Ascending aorta (tissue), 2 donors: Measurements from ENCODE around the gene ZNF627. TPM values are rescaled to one million over a fixed set of nuclear protein-coding genes. Genes with fewer than 3 reads are reported as not detected.

Experiments used
- DNase-seq, 2 donors: peaks; one replicate each; pipeline ENCODE4 v3.0.0-alpha.2; 2019; ENCODE audit warnings: low spot score in 2 of 2
- H3K27ac ChIP-seq, 2 donors: fragments of 200-600 bp; sonication (generic); one replicate each; pipeline ENCODE4 v1.5.1; 2016 to 2017; ENCODE audit warnings: mild to moderate bottlenecking in 1 of 2
- H3K27me3 ChIP-seq: fragments of 200-600 bp; sonication (generic); one replicate; pipeline ENCODE4 v1.5.1; 2017
- H3K36me3 ChIP-seq, 2 donors: fragments of 200-600 bp; sonication (generic); one replicate each; pipeline ENCODE4 v1.5.1; 2016
- H3K4me1 ChIP-seq, 2 donors: fragments of 200-600 bp; sonication (generic); one replicate each; pipeline ENCODE4 v1.5.1; 2016 to 2017; ENCODE audit warnings: mild to moderate bottlenecking in 1 of 2
- H3K4me3 ChIP-seq, 2 donors: fragments of 200-600 bp; sonication (generic); one replicate each; pipeline ENCODE4 v1.5.1; 2016 to 2017; ENCODE audit warnings: mild to moderate bottlenecking in 1 of 2
- H3K9me3 ChIP-seq, 2 donors: fragments of 200-600 bp; sonication (generic); one replicate each; pipeline ENCODE4 v1.5.1; 2016
- CTCF ChIP-seq, 3 experiments: fragments of 200-600 bp in 2 of 3; fragments of 450-650 bp in 1 of 3; sonication (generic) in 2 of 3; IDR thresholded peaks; one replicate each; pipeline ENCODE4 v1.5.1; 2016 to 2019; ENCODE audit warnings: antibody characterized with exemption in 3 of 3, mild to moderate bottlenecking in 1 of 3, moderate library complexity in 1 of 3
- intact Hi-C: fragments of 100-400 bp; cut with DNase I; formaldehyde crosslinking; loops from one replicate; pipeline ENCODE4 v1.15.1; 2023
- total RNA-seq: library from RNA; depleted of rRNA; stranded (reverse); fragments of >200 nt; gene quantifications from one replicate; pipeline ENCODE4 v1.1.0, GENCODE V29; 2016

The ZNF627 gene
- total RNA-seq, 1 donor from 2014 or later, result 7.6 TPM

- intact Hi-C loops, result no loop called here
- peaks cover 0 to 3% of the 10 kb centered on the region in 2 donors for H3K4me1 ChIP-seq
Observed at GRCh38 chr19:11580116-11580515, 17.2 kb upstream of the ZNF627 start.

GRCh38 chr19:11581740-11582139 is 15.5 kb upstream of the ZNF627 start:
- no peak for TF ChIP-seq CTCF (IDR thresholded peaks at IDR 0.05)
- Histone ChIP-seq H3K27me3 (peaks cover 7% of the 10 kb centered on the region), H3K4me1 (peaks cover 0 to 3% of the 10 kb centered on the region in 2 donors), H3K27ac (no peak overlapping the region), H3K4me3 (no peak overlapping the region), H3K36me3 (no peaks in the 10 kb centered on the region), H3K9me3 (no peaks in the 10 kb centered on the region)
- intact Hi-C loops, result no loop called here
- no peak for DNase-seq

More at GRCh38 chr19:11580116-11580515, 17.2 kb upstream of the ZNF627 start:
- no peak for TF ChIP-seq CTCF (IDR thresholded peaks at IDR 0.05)
- no peak overlapping the region for H3K27ac ChIP-seq
- DNase-seq, result no peak
- H3K27me3 ChIP-seq, result peaks cover 7% of the 10 kb centered on the region
- H3K36me3 ChIP-seq, result no peaks in the 10 kb centered on the region
- no peaks in the 10 kb centered on the region for H3K9me3 ChIP-seq
- no peak overlapping the region for H3K4me3 ChIP-seq

GRCh38 chr19:11586331-11586730 is 11.0 kb upstream of the ZNF627 start:
- no peak for TF ChIP-seq CTCF (IDR thresholded peaks at IDR 0.05)
- Histone ChIP-seq H3K27ac (no peak overlapping the region), H3K4me3 (no peak overlapping the region), H3K9me3 (no peaks in the 10 kb centered on the region), H3K27me3 (no peaks in the 10 kb centered on the region), H3K4me1 (peaks cover 0 to 2% of the 10 kb centered on the region in 2 donors), H3K36me3 (no peaks in the 10 kb centered on the region)
- intact Hi-C loops, result loop anchor here (5.0 kb wide), 1 partner anchor 294 kb away; no protein-coding TSS in a partner anchor
- DNase-seq, result no peak

GRCh38 chr19:11587302-11587974 is 9.8 kb upstream of the ZNF627 start:
- H3K36me3 ChIP-seq, result no peaks in the 10 kb centered on the region
- intact Hi-C loops, result loop anchor here (1.0 to 5.0 kb wide), 2 partner anchors 91 to 295 kb away; no protein-coding TSS in a partner anchor
- H3K4me1 ChIP-seq, result peaks cover 0 to 2% of the 10 kb centered on the region in 2 donors
- no peak overlapping the region for H3K27ac ChIP-seq
- TF ChIP-seq CTCF (IDR thresholded peaks at IDR 0.05), result peak; percentile 88 to 91 (median 89)
- H3K27me3 ChIP-seq, result no peaks in the 10 kb centered on the region
- no peaks in the 10 kb centered on the region for H3K9me3 ChIP-seq
- peak in 1 of 2 donors; percentile 82 for DNase-seq
- H3K4me3 ChIP-seq, result no peak overlapping the region

- Histone ChIP-seq H3K27ac (no peak overlapping the region), H3K36me3 (no peaks in the 10 kb centered on the region), H3K4me3 (no peak overlapping the region), H3K27me3 (no peaks in the 10 kb centered on the region), H3K9me3 (no peaks in the 10 kb centered on the region), H3K4me1 (peaks cover 0 to 2% of the 10 kb centered on the region in 2 donors)
- no peak for TF ChIP-seq CTCF (IDR thresholded peaks at IDR 0.05)
- intact Hi-C loops, result loop anchor here (1.0 to 5.0 kb wide), 2 partner anchors 92 to 296 kb away; no protein-coding TSS in a partner anchor
- no peak for DNase-seq
Observed at GRCh38 chr19:11587975-11588631, 9.2 kb upstream of the ZNF627 start.
